K562 (cell line): Measurements from ENCODE around the gene CORO6. TPM values are rescaled to one million over a fixed set of nuclear protein-coding genes. Genes with fewer than 3 reads are reported as not detected.

Source experiments
- ATAC-seq: fragments of 200-7000 bp; cut with Tn5 transposase; 3 replicates; pipeline ENCODE4 v1.9.1; 2020; ENCODE audit warnings: moderate library complexity
- BruUV-seq: library from RNA; stranded (reverse); fragments of 400-500 nt; replicated peaks from 2 replicates; lab custom pipeline; 2021; lab: Mats Ljungman, UMichigan
- CTCF ChIA-PET: fragments of 300-600 bp; formaldehyde crosslinking; extraction: SDS; loops from one replicate; lab custom pipeline; 2021; ENCODE audit warnings: low intra/inter-chr PET ratio; lab: Yijun Ruan, JAX
- POLR2A ChIA-PET: fragments of 300-600, 350-650 bp; sonication (Branson Sonifier 250); formaldehyde crosslinking; extraction: SDS; loops from one replicate; lab custom pipeline; 2021; ENCODE audit warnings: antibody characterized with exemption, inconsistent platforms; lab: Yijun Ruan, JAX
- DNase-seq, 4 experiments: peaks; one replicate each; pipeline versions ENCODE4 v3.0.0 to v3.0.0-alpha.2; 2011 to 2018; ENCODE audit warnings: low spot score in 3 of 4, mixed read lengths in 3 of 4; ENCODE audit errors: extremely low read depth in 1 of 4
- FAIRE-seq: peaks from 2 replicates; lab custom pipeline; 2011; peaks lifted over from hg19 to GRCh38; lab: Jason Lieb, UNC
- H2AFZ ChIP-seq: 2 replicates; pipeline ENCODE4 v1.6.0; 2011; ENCODE audit warnings: low read depth, low read length, control low read depth, inconsistent platforms
- H3K27ac ChIP-seq: fragments of 200-600 bp; 3 replicates; pipeline ENCODE4 v1.8.0; 2011; ENCODE audit warnings: low read depth, mild to moderate bottlenecking, control low read depth, inconsistent platforms, low read length, moderate library complexity, mixed read lengths; ENCODE audit errors: extremely low read depth
- H3K27me3 ChIP-seq, 2 experiments: fragments of 300-600 bp in 1 of 2; 2 replicates in 1 of 2; 3 replicates in 1 of 2; pipeline versions ENCODE4 v1.6.0 to v1.8.0; 2011; ENCODE audit warnings: inconsistent platforms in 2 of 2, low read length in 2 of 2, mild to moderate bottlenecking in 1 of 2, mixed read lengths in 1 of 2, moderate library complexity in 1 of 2; ENCODE audit not compliant: control insufficient read depth in 2 of 2, insufficient read depth in 2 of 2
- H3K36me3 ChIP-seq: fragments of 300-600 bp; 3 replicates; pipeline ENCODE4 v1.8.0; 2011; ENCODE audit warnings: mild to moderate bottlenecking, low read length, inconsistent platforms; ENCODE audit not compliant: control insufficient read depth, insufficient read depth
- H3K4me1 ChIP-seq, 2 experiments: fragments of 200-600 bp in 1 of 2; replicated peaks in 1 of 2; 2 replicates in 1 of 2; 3 replicates in 1 of 2; pipeline versions ENCODE4 v1.5.1 to v1.8.0; 2011; ENCODE audit warnings: inconsistent platforms in 2 of 2, low read length in 2 of 2, mild to moderate bottlenecking in 1 of 2, mixed read lengths in 1 of 2, moderate library complexity in 1 of 2; ENCODE audit not compliant: control insufficient read depth in 2 of 2, insufficient read depth in 2 of 2
- H3K4me2 ChIP-seq: 2 replicates; pipeline ENCODE4 v1.6.1; 2011; ENCODE audit warnings: low read length, control low read depth, inconsistent platforms, mixed read lengths; ENCODE audit not compliant: insufficient read depth
- H3K4me3 ChIP-seq: fragments of 200-600 bp; sonication (generic), shearing (Covaris generic); 2 replicates; pipeline ENCODE4 v1.5.1; 2016; ENCODE audit warnings: control low read depth, inconsistent platforms
- H3K79me2 ChIP-seq: fragments of 200-600 bp; 3 replicates; pipeline ENCODE4 v1.8.0; 2011; ENCODE audit warnings: low read length, inconsistent platforms; ENCODE audit not compliant: control insufficient read depth, insufficient read depth
- H3K9ac ChIP-seq, 2 experiments: 2 replicates each; pipeline versions ENCODE4 v1.6.0 to v1.6.1; 2011; ENCODE audit warnings: low read depth in 2 of 2, low read length in 2 of 2, control low read depth in 1 of 2, inconsistent platforms in 1 of 2, mild to moderate bottlenecking in 1 of 2, mixed read lengths in 1 of 2; ENCODE audit not compliant: insufficient read depth in 1 of 2
- H3K9me1 ChIP-seq: one replicate; pipeline ENCODE4 v1.6.0; 2011; ENCODE audit warnings: inconsistent platforms, mild to moderate bottlenecking, low read length, moderate library complexity; ENCODE audit not compliant: control insufficient read depth, insufficient read depth
- H3K9me3 ChIP-seq: replicated peaks from 2 replicates; pipeline ENCODE4 v1.5.1; 2011; ENCODE audit warnings: low read depth, low read length, inconsistent platforms; ENCODE audit not compliant: control insufficient read depth, insufficient read depth
- H4K20me1 ChIP-seq: replicated peaks from 2 replicates; pipeline ENCODE4 v1.6.1; 2011; ENCODE audit warnings: low read length, inconsistent platforms, mixed read lengths; ENCODE audit not compliant: control insufficient read depth, insufficient read depth
- ESRRB ChIP-seq: fragments of 250-450 bp; sonication (Bioruptor Pico); IDR thresholded peaks from 2 replicates; pipeline ENCODE4 v1.5.0; 2020; ENCODE audit warnings: mild to moderate bottlenecking, moderate library complexity, borderline replicate concordance
- MIER1 ChIP-seq: fragments of 450-650 bp; IDR thresholded peaks from 2 replicates; pipeline ENCODE4 v1.6.1; 2016; ENCODE audit warnings: antibody characterized with exemption, mild to moderate bottlenecking, low read depth
- POLR2AphosphoS2 ChIP-seq: IDR thresholded peaks from 2 replicates; pipeline ENCODE4 v1.6.1; 2012; ENCODE audit warnings: low read length, improper control_type of control experiment
- SMARCC2 ChIP-seq: fragments of 450-650 bp; IDR thresholded peaks from 2 replicates; pipeline ENCODE4 v1.6.1; 2017; ENCODE audit warnings: antibody characterized with exemption, moderate library complexity, mild to moderate bottlenecking, low read depth
- SREBF2 ChIP-seq: sonication (generic); formaldehyde crosslinking; IDR thresholded peaks from 2 replicates; pipeline ENCODE4 v1.4.0; 2020; ENCODE audit warnings: mild to moderate bottlenecking, missing genetic modification reagents
- ZNF184 ChIP-seq: sonication (generic); formaldehyde crosslinking; IDR thresholded peaks from 2 replicates; pipeline ENCODE4 v1.5.0; 2020; ENCODE audit warnings: missing genetic modification reagents
- ZNF24 ChIP-seq: fragments of 450-650 bp; IDR thresholded peaks from 2 replicates; pipeline ENCODE4 v1.6.1; 2016
- WGBS: fragments of 100-300 bp; shearing (Covaris generic); methylation state at CpG from one replicate; pipeline ENCODE4 v1.1.6; 2016; ENCODE audit warnings: low coverage, mixed read lengths; ENCODE audit not compliant: insufficient coverage; ENCODE audit errors: missing lambda C conversion rate; 5-methylcytosine and 5-hydroxymethylcytosine counted together
- in situ Hi-C: fragments of 300-500 bp; cut with MboI; formaldehyde crosslinking; loops from 4 replicates; pipeline ENCODE4 v1.15.0; 2018; ENCODE audit warnings: inconsistent platforms, mixed read lengths
- intact Hi-C: fragments of 100-400 bp; cut with micrococcal nuclease; formaldehyde crosslinking; loops from 2 replicates; pipeline ENCODE4 v1.14.2; 2022
- polyA plus RNA-seq, 8 experiments: library from polyadenylated mRNA; depleted of rRNA in 4 of 8; stranded (reverse) in 5 of 8; unstranded in 3 of 8; fragments of >200 nt; fragmentation: Nextera tagmentation in 2 of 8; fragmentation: Illumina TruSeq in 1 of 8; extraction: Ambion mirVana in 2 of 8; extraction: Trizol in 1 of 8; gene quantifications; 2 replicates each; pipeline versions ENCODE4 v1.2.1 to v1.2.3, GENCODE V29; 2011 to 2014; ENCODE audit warnings: inconsistent platforms in 1 of 8, missing spikeins in 1 of 8
- total RNA-seq, 7 experiments: library from RNA; depleted of rRNA in 6 of 7; stranded (reverse); fragments of >200 nt in 6 of 7; fragmentation: Illumina TruSeq in 2 of 7; extraction: Trizol in 2 of 7; gene quantifications; 2 replicates each; pipeline versions ENCODE4 v1.2.1 to v1.2.3, GENCODE V29; 2011 to 2021; ENCODE audit warnings: low replicate concordance in 1 of 7
- TF ChIP-seq, protein P1 (sequence below): sonication (generic); formaldehyde crosslinking; IDR thresholded peaks from 2 replicates; pipeline ENCODE4 v1.9.0; 2022; ENCODE audit warnings: mild to moderate bottlenecking, missing genetic modification reagents
- TF ChIP-seq, protein P2 (sequence below): fragments of 250-450 bp; sonication (Bioruptor Pico); IDR thresholded peaks from 2 replicates; pipeline ENCODE4 v1.5.1; 2021; ENCODE audit warnings: mild to moderate bottlenecking
- TF ChIP-seq, protein P3 (sequence below): fragments of 250-450 bp; sonication (Bioruptor Pico); IDR thresholded peaks from 2 replicates; pipeline ENCODE4 v1.8.0; 2022; ENCODE audit warnings: moderate library complexity, mild to moderate bottlenecking, inconsistent platforms
- TF ChIP-seq, protein P4 (sequence below): sonication (generic); formaldehyde crosslinking; IDR thresholded peaks from 2 replicates; pipeline ENCODE4 v1.8.0; 2022; ENCODE audit warnings: missing genetic modification reagents, mild to moderate bottlenecking, borderline replicate concordance

The CORO6 gene
- total and polyA plus RNA-seq, 9 of the 15 experiments (the other 6 are each of a cell fraction or from before 2014, with no cell fraction given), result 0.04 to 11.9 (median 2.4) TPM

DNA sequence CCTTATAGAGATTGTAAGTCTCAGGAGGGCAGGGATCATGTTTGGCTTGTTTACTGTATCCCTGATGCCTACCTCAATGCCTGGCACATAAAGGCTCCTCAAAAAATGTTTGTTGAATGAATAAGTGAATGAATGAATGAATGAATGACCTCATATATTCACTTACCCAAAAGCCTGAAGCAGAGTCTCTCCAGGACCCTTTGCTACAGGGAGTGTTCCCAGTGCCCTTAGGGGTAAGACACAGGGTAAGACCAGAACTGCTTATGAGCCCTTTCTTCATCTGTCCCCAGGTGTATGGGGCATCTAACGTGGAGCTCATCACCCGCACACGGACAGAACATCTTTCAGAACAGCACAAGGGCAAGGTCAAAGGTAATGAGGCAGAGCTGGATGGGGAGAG lies 12.3 kb downstream of the CORO6 start:
- no peak for DNase-seq
- H3K9me1 ChIP-seq, result peaks cover 7% of the 10 kb centered on the region
- H3K9me3 ChIP-seq, result no peaks in the 10 kb centered on the region
- in situ Hi-C loops, result no loop called here
- H3K4me1 ChIP-seq, result peaks cover 7 to 34% of the 10 kb centered on the region in 2 experiments; a peak in 4 of 5 replicates
- CTCF ChIA-PET, result no interaction called here
- no peak for FAIRE-seq
- no peak overlapping the region for H3K4me3 ChIP-seq
- no peak overlapping the region for H3K4me2 ChIP-seq
- no peak overlapping the region for H3K9ac ChIP-seq
- no peaks in the 10 kb centered on the region for H4K20me1 ChIP-seq
- intact Hi-C loops, result loop anchor here (10.0 kb wide), 1 partner anchor 466 kb away; no protein-coding TSS in a partner anchor
- ATAC-seq, result no peak
- peaks cover 3% of the 10 kb centered on the region; the same call in 1 of the 3 replicates for H3K36me3 ChIP-seq
- no peak overlapping the region for H3K27ac ChIP-seq
- H2AFZ ChIP-seq, result no peak overlapping the region
- TF ChIP-seq SMARCC2, result no peak
- TF ChIP-seq ESRRB (CRISPR knock-in tag), result no peak
- peak; percentile 91 for TF ChIP-seq ZNF24
- POLR2A ChIA-PET, result interaction anchor here (0.7 to 0.8 kb wide), 2 partner anchors 187 to 475 kb away, joined by 3 to 4 read pairs; no protein-coding TSS in a partner anchor
- H3K79me2 ChIP-seq, result no peaks in the 10 kb centered on the region
- BruUV-seq, result no TSS peak
- WGBS, result 83% methylated on average over 3 of the region's 3 CpGs
- H3K27me3 ChIP-seq, result no peaks in the 10 kb centered on the region

DNA sequence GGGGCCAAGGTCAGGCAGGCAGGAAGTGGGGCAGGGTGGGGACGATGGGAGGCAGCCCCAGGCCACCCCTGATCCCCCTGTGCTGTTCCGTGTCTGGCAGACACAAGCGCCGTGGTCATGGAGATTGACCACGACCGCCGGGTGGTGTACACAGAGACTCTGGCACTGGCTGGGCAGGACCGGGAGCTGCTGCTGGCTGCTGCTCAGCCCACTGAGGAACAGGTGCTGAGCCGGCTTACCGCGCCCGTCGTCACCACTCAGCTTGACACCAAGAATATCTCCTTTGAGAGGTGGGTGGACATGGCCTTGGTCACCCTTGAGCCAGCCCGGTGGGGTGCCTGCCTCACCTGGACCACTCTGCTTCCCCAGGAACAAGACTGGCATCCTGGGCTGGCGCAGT lies 13.7 kb downstream of the CORO6 start:
- no peaks in the 10 kb centered on the region for H3K27me3 ChIP-seq
- in situ Hi-C loops, result no loop called here
- H3K9me3 ChIP-seq, result no peaks in the 10 kb centered on the region
- ChIA-PET POLR2A (interaction anchor here (0.5 kb wide), 1 partner anchor 610 kb away, joined by 3 read pairs; no protein-coding TSS in a partner anchor), CTCF (no interaction called here)
- no peak overlapping the region for H3K4me2 ChIP-seq
- no peak overlapping the region for H2AFZ ChIP-seq
- H4K20me1 ChIP-seq, result no peaks in the 10 kb centered on the region
- H3K27ac ChIP-seq, result no peak overlapping the region
- ATAC-seq (no peak), DNase-seq (no peak), FAIRE-seq (no peak)
- WGBS, result 83% methylated on average over 14 of the region's 15 CpGs
- peak overlapping the region in 1 of 2 experiments; percentile 59; a peak in 1 of 4 replicates for H3K9ac ChIP-seq
- H3K4me1 ChIP-seq, result peaks cover 0 to 20% of the 10 kb centered on the region in 2 experiments; a peak in 2 of 5 replicates
- H3K36me3 ChIP-seq, result peaks cover 3% of the 10 kb centered on the region; the same call in 1 of the 3 replicates
- H3K9me1 ChIP-seq, result peaks cover 7% of the 10 kb centered on the region
- BruUV-seq, result no TSS peak
- H3K79me2 ChIP-seq, result no peaks in the 10 kb centered on the region
- H3K4me3 ChIP-seq, result no peak overlapping the region
- intact Hi-C loops, result no loop called here
- no peak for TF ChIP-seq POLR2AphosphoS2
- TF ChIP-seq MIER1, result no peak
- TF ChIP-seq, protein P1, sequence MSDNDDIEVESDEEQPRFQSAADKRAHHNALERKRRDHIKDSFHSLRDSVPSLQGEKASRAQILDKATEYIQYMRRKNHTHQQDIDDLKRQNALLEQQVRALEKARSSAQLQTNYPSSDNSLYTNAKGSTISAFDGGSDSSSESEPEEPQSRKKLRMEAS (CRISPR knock-in tag), result no peak
- TF ChIP-seq, protein P2, sequence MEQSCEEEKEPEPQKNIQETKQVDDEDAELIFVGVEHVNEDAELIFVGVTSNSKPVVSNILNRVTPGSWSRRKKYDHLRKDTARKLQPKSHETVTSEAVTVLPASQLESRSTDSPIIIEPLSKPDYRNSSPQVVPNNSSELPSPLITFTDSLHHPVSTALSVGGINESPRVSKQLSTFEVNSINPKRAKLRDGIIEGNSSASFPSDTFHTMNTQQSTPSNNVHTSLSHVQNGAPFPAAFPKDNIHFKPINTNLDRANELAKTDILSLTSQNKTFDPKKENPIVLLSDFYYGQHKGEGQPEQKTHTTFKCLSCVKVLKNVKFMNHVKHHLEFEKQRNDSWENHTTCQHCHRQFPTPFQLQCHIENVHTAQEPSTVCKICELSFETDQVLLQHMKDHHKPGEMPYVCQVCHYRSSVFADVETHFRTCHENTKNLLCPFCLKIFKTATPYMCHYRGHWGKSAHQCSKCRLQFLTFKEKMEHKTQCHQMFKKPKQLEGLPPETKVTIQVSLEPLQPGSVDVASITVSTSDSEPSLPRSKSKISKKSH, result no peak
- TF ChIP-seq ZNF184 (CRISPR knock-in tag), result no peak
- TF ChIP-seq, protein P3, sequence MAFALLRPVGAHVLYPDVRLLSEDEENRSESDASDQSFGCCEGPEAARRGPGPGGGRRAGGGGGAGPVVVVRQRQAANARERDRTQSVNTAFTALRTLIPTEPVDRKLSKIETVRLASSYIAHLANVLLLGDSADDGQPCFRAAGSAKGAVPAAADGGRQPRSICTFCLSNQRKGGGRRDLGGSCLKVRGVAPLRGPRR (CRISPR knock-in tag), result no peak
- TF ChIP-seq, protein P4, sequence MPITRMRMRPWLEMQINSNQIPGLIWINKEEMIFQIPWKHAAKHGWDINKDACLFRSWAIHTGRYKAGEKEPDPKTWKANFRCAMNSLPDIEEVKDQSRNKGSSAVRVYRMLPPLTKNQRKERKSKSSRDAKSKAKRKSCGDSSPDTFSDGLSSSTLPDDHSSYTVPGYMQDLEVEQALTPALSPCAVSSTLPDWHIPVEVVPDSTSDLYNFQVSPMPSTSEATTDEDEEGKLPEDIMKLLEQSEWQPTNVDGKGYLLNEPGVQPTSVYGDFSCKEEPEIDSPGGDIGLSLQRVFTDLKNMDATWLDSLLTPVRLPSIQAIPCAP (CRISPR knock-in tag), result no peak
- TF ChIP-seq SREBF2 (CRISPR knock-in tag), result no peak
